IMR-90 (cell line): ENCODE measurements around the gene PNKP. TPM values are rescaled to one million over a fixed set of nuclear protein-coding genes. Genes with fewer than 3 reads are reported as not detected.

ENCODE experiments used
- ATAC-seq: fragments of 200-7000 bp; cut with Tn5 transposase; 2 replicates; pipeline ENCODE4 v1.9.1; 2020; ENCODE audit warnings: low read depth, mild to moderate bottlenecking, moderate library complexity
- BruUV-seq: library from RNA; stranded (reverse); fragments of 400-500 nt; replicated peaks from 2 replicates; lab custom pipeline; 2021; lab: Mats Ljungman, UMichigan
- CTCF ChIA-PET: fragments of 300-600 bp; formaldehyde crosslinking; extraction: SDS; loops from one replicate; lab custom pipeline; 2021; ENCODE audit warnings: antibody characterized with exemption; lab: Yijun Ruan, JAX
- POLR2A ChIA-PET: fragments of 300-600 bp; sonication (Branson Sonifier 250); formaldehyde crosslinking; loops from one replicate; lab custom pipeline; 2022; ENCODE audit warnings: antibody characterized with exemption; ENCODE audit not compliant: unreplicated experiment; lab: Charles Lee
- DNase-seq: peaks from one replicate; pipeline ENCODE4 v3.0.0; 2013
- H2AFZ ChIP-seq: replicated peaks from 2 replicates; pipeline ENCODE3; 2013; ENCODE audit warnings: low read length, mild to moderate bottlenecking; ENCODE audit not compliant: poor library complexity
- H2AK5ac ChIP-seq: 2 replicates; pipeline ENCODE4 v1.6.1; 2013; ENCODE audit warnings: low read depth, low read length, inconsistent platforms
- H2AK9ac ChIP-seq: replicated peaks from 2 replicates; pipeline ENCODE3; 2013; ENCODE audit warnings: mild to moderate bottlenecking, low read depth, low read length, moderate library complexity; ENCODE audit not compliant: poor library complexity
- H2BK120ac ChIP-seq: 2 replicates; pipeline ENCODE4 v1.6.1; 2013; ENCODE audit warnings: low read depth, low read length, inconsistent platforms
- H2BK15ac ChIP-seq: 3 replicates; pipeline ENCODE4 v1.6.1; 2013; ENCODE audit warnings: low read depth, low read length, inconsistent platforms
- H2BK20ac ChIP-seq: 2 replicates; pipeline ENCODE4 v1.6.1; 2013; ENCODE audit warnings: low read depth, mild to moderate bottlenecking, inconsistent platforms, low read length, moderate library complexity
- H2BK5ac ChIP-seq: 2 replicates; pipeline ENCODE4 v1.6.1; 2013; ENCODE audit warnings: mild to moderate bottlenecking, low read depth, low read length, inconsistent platforms; ENCODE audit not compliant: poor library complexity, severe bottlenecking
- H3K14ac ChIP-seq: replicated peaks from 2 replicates; pipeline ENCODE4 v1.6.1; 2013; ENCODE audit warnings: low read depth, low read length, inconsistent platforms
- H3K18ac ChIP-seq: 2 replicates; pipeline ENCODE4 v1.6.1; 2013; ENCODE audit warnings: low read depth, low read length, control low read depth
- H3K23ac ChIP-seq: 2 replicates; pipeline ENCODE4 v1.6.1; 2013; ENCODE audit warnings: low read depth, low read length, inconsistent platforms
- H3K27ac ChIP-seq: 2 replicates; pipeline ENCODE4 v1.5.1; 2013; ENCODE audit warnings: mild to moderate bottlenecking, control low read depth, low read length; ENCODE audit not compliant: insufficient read depth
- H3K27me3 ChIP-seq: 2 replicates; pipeline ENCODE4 v1.6.1; 2013; ENCODE audit warnings: low read length; ENCODE audit not compliant: control insufficient read depth, insufficient read depth
- H3K36me3 ChIP-seq: 2 replicates; pipeline ENCODE4 v1.6.1; 2013; ENCODE audit warnings: low read length, mixed read lengths; ENCODE audit not compliant: control insufficient read depth, insufficient read depth
- H3K4ac ChIP-seq: 2 replicates; pipeline ENCODE4 v1.6.1; 2013; ENCODE audit warnings: low read depth, low read length, inconsistent platforms
- H3K4me1 ChIP-seq: 2 replicates; pipeline ENCODE4 v1.6.1; 2013; ENCODE audit warnings: low read length, mixed read lengths; ENCODE audit not compliant: control insufficient read depth, insufficient read depth
- H3K4me2 ChIP-seq: 2 replicates; pipeline ENCODE4 v1.6.1; 2013; ENCODE audit warnings: low read depth, mild to moderate bottlenecking, control low read depth, low read length, moderate library complexity
- H3K4me3 ChIP-seq: 2 replicates; pipeline ENCODE4 v1.5.1; 2013; ENCODE audit warnings: low read depth, mild to moderate bottlenecking, control low read depth, low read length, moderate library complexity; ENCODE audit not compliant: insufficient read depth
- H3K56ac ChIP-seq: 2 replicates; pipeline ENCODE4 v1.6.1; 2013; ENCODE audit warnings: low read length, inconsistent platforms; ENCODE audit not compliant: insufficient read depth; ENCODE audit errors: extremely low read depth
- H3K79me1 ChIP-seq, 2 experiments: 2 replicates each; pipeline ENCODE4 v1.6.1; 2013; ENCODE audit warnings: low read length in 2 of 2, inconsistent platforms in 1 of 2, low read depth in 1 of 2
- H3K9ac ChIP-seq: 2 replicates; pipeline ENCODE4 v1.6.1; 2013; ENCODE audit warnings: low read depth, low read length, control low read depth
- H3K9me1 ChIP-seq: 2 replicates; pipeline ENCODE4 v1.6.1; 2013; ENCODE audit warnings: low read length, inconsistent platforms; ENCODE audit not compliant: insufficient read depth
- H3K9me3 ChIP-seq: 2 replicates; pipeline ENCODE4 v1.6.1; 2013; ENCODE audit warnings: low read length; ENCODE audit not compliant: control insufficient read depth, insufficient read depth
- H4K20me1 ChIP-seq: 2 replicates; pipeline ENCODE4 v1.6.1; 2013; ENCODE audit warnings: low read length, inconsistent platforms; ENCODE audit not compliant: insufficient read depth
- H4K5ac ChIP-seq: 2 replicates; pipeline ENCODE4 v1.6.1; 2013; ENCODE audit warnings: mild to moderate bottlenecking, low read depth, low read length, control low read depth
- H4K8ac ChIP-seq, 2 experiments: 2 replicates each; pipeline ENCODE4 v1.6.1; 2013; ENCODE audit warnings: low read depth in 2 of 2, low read length in 2 of 2, control low read depth in 1 of 2, inconsistent platforms in 1 of 2
- H4K91ac ChIP-seq: 2 replicates; pipeline ENCODE4 v1.6.1; 2013; ENCODE audit warnings: low read depth, low read length, inconsistent platforms; ENCODE audit not compliant: insufficient read depth
- BHLHE40 ChIP-seq: fragments of 150-350 bp; IDR thresholded peaks from 2 replicates; pipeline ENCODE4 v1.6.1; 2016; ENCODE audit warnings: mild to moderate bottlenecking, low read depth, low read length
- CEBPB ChIP-seq: IDR thresholded peaks from 2 replicates; pipeline ENCODE4 v1.6.1; 2012; ENCODE audit warnings: low read depth, low read length, improper control_type of control experiment
- CHD1 ChIP-seq: IDR thresholded peaks from 2 replicates; pipeline ENCODE4 v1.6.1; 2012; ENCODE audit warnings: low read depth, low read length, improper control_type of control experiment
- CTCF ChIP-seq: conservative IDR thresholded peaks from 2 replicates; pipeline ENCODE4 v1.5.1; 2012; ENCODE audit warnings: mild to moderate bottlenecking, low read depth, low read length, improper control_type of control experiment
- ELK1 ChIP-seq: fragments of 150-350 bp; IDR thresholded peaks from 2 replicates; pipeline ENCODE4 v1.6.1; 2016; ENCODE audit warnings: low read depth, mild to moderate bottlenecking, low read length, moderate library complexity, borderline replicate concordance
- FOS ChIP-seq: fragments of 150-350 bp; IDR thresholded peaks from 2 replicates; pipeline ENCODE4 v1.6.1; 2016; ENCODE audit warnings: low read depth, low read length
- MAFK ChIP-seq: IDR thresholded peaks from 2 replicates; pipeline ENCODE4 v1.6.1; 2012; ENCODE audit warnings: low read depth, low read length, improper control_type of control experiment
- MAZ ChIP-seq: IDR thresholded peaks from 2 replicates; pipeline ENCODE4 v1.6.1; 2012; ENCODE audit warnings: low read depth, mild to moderate bottlenecking, low read length, improper control_type of control experiment, moderate library complexity, borderline replicate concordance
- MXI1 ChIP-seq: IDR thresholded peaks from 2 replicates; pipeline ENCODE4 v1.6.1; 2012; ENCODE audit warnings: low read depth, mild to moderate bottlenecking, low read length, moderate library complexity, borderline replicate concordance
- NFE2L2 ChIP-seq: fragments of 150-350 bp; IDR thresholded peaks from 2 replicates; pipeline ENCODE4 v1.6.1; 2016; ENCODE audit warnings: low read depth, mild to moderate bottlenecking, low read length
- POLR2A ChIP-seq: IDR thresholded peaks from 2 replicates; pipeline ENCODE4 v1.6.1; 2012; ENCODE audit warnings: mild to moderate bottlenecking, low read depth, low read length
- RAD21 ChIP-seq: IDR thresholded peaks from 2 replicates; pipeline ENCODE4 v1.6.1; 2012; ENCODE audit warnings: low read length, improper control_type of control experiment
- RCOR1 ChIP-seq: IDR thresholded peaks from 2 replicates; pipeline ENCODE4 v1.6.1; 2012; ENCODE audit warnings: mild to moderate bottlenecking, low read length, improper control_type of control experiment; ENCODE audit not compliant: insufficient replicate concordance
- SMC3 ChIP-seq: fragments of 150-350 bp; IDR thresholded peaks from 2 replicates; pipeline ENCODE4 v1.6.1; 2016; ENCODE audit warnings: low read depth, mild to moderate bottlenecking, antibody characterized with exemption, low read length, moderate library complexity
- WGBS, 2 experiments: methylation state at CpG; one replicate each; pipeline versions ENCODE4 v1.1.5 to v1.1.7; 2013; ENCODE audit warnings: missing lambda C conversion rate in 2 of 2; ENCODE audit not compliant: insufficient read length in 1 of 2; ENCODE audit errors: extremely low coverage in 2 of 2; 5-methylcytosine and 5-hydroxymethylcytosine counted together
- dilution Hi-C: fragments of 300-500 bp; cut with HindIII; formaldehyde crosslinking; loops from one replicate; pipeline ENCODE4 v1.14.3; 2018; ENCODE audit warnings: low sequenced_read_pairs; ENCODE audit not compliant: unreplicated experiment
- in situ Hi-C: fragments of 300-500 bp; cut with MboI; formaldehyde crosslinking; loops from 3 replicates; pipeline ENCODE4 v1.14.3; 2019; ENCODE audit warnings: low sequenced_read_pairs, inconsistent platforms, mixed read lengths
- intact Hi-C: fragments of 100-400 bp; cut with micrococcal nuclease; formaldehyde crosslinking; loops from 2 replicates; pipeline ENCODE4 v1.10.0; 2022
- polyA plus RNA-seq, 3 experiments: library from polyadenylated mRNA; depleted of rRNA; stranded (reverse); fragments of >200 nt; gene quantifications; 2 replicates each; pipeline ENCODE4 v1.2.3, GENCODE V29; 2012; ENCODE audit warnings: low replicate concordance in 1 of 3
- total RNA-seq: library from RNA; depleted of rRNA; stranded (reverse); fragments of >200 nt; gene quantifications from 2 replicates; pipeline ENCODE4 v1.2.3, GENCODE V29; 2012

The PNKP gene
- total and polyA plus RNA-seq, 2 of the 4 experiments (the other 2 are of a cell fraction), result 14.2 to 25.0 TPM

- H3K79me1 ChIP-seq, result peaks cover 0 to 22% of the 10 kb centered on the region in 2 experiments; a peak in 2 of 4 replicates
- peaks cover 69% of the 10 kb centered on the region for H3K36me3 ChIP-seq
- no peaks in the 10 kb centered on the region; the same call in 1 of the 2 replicates for H4K20me1 ChIP-seq
- H2AFZ ChIP-seq, result no peak overlapping the region
- H2BK120ac ChIP-seq, result no peak overlapping the region
- peak overlapping the region; percentile 9 for H2AK9ac ChIP-seq
- H3K9me1 ChIP-seq, result peaks cover 4% of the 10 kb centered on the region; the same call in 1 of the 2 replicates
- no peak overlapping the region for H3K56ac ChIP-seq
- no peak overlapping the region for H3K4ac ChIP-seq
- no peak overlapping the region for H3K18ac ChIP-seq
- no peak overlapping the region for H4K91ac ChIP-seq
- H3K4me3 ChIP-seq, result no peak overlapping the region
- no peak overlapping the region for H2BK5ac ChIP-seq
- no peak overlapping the region for H4K8ac ChIP-seq
- no TSS peak for BruUV-seq
- no peak overlapping the region for H2AK5ac ChIP-seq
- POLR2A ChIA-PET, result no interaction called here
- dilution Hi-C loops (no loop called here), intact Hi-C loops (no loop called here), in situ Hi-C loops (no loop called here)
- H3K23ac ChIP-seq, result no peak overlapping the region
- H3K4me1 ChIP-seq, result no peaks in the 10 kb centered on the region
- no peak overlapping the region for H3K4me2 ChIP-seq
- CTCF ChIA-PET, result interaction anchor here (0.6 kb wide), 1 partner anchor 91 kb away, joined by 3 read pairs; no protein-coding TSS in a partner anchor
- ATAC-seq, result no peak
- no peak overlapping the region for H3K9ac ChIP-seq
- TF ChIP-seq ELK1, result no peak
- no peak for TF ChIP-seq RCOR1
- TF ChIP-seq CHD1, result no peak
- TF ChIP-seq BHLHE40, result no peak
- TF ChIP-seq MAZ, result no peak
- TF ChIP-seq CEBPB, result no peak
- no peak for TF ChIP-seq FOS
- TF ChIP-seq MAFK, result no peak
- no peak for TF ChIP-seq MXI1
- TF ChIP-seq RAD21, result no peak
- TF ChIP-seq NFE2L2, result no peak
- TF ChIP-seq POLR2A, result no peak
- TF ChIP-seq SMC3, result no peak
- no peak for TF ChIP-seq CTCF
- WGBS, 2 experiments, result 99% methylated on average over 9 of the region's 9 CpGs; no CpG with 5 or more reads in 1 of the 2 experiments
- H3K27ac ChIP-seq, result no peak overlapping the region
- no peak overlapping the region for H2BK15ac ChIP-seq
- no peak overlapping the region for H3K14ac ChIP-seq
- no peak overlapping the region for H4K5ac ChIP-seq
- no peaks in the 10 kb centered on the region for H3K27me3 ChIP-seq
- DNase-seq, result no peak
- H3K9me3 ChIP-seq, result no peaks in the 10 kb centered on the region
- no peak overlapping the region for H2BK20ac ChIP-seq
Observed at GRCh38 chr19:49837425-49837824, 30.0 kb downstream of the PNKP start.
